Activated naive CD4-positive, alpha-beta T cell treated with anti-CD3 and anti-CD28 coated beads, Interleukin-2, amount 50 U/mL, for 72 hours (primary cell): ENCODE data around the gene SPATS2L. TPM values are rescaled to one million over a fixed set of nuclear protein-coding genes. Genes with fewer than 3 reads are reported as not detected.
A peak's percentile ranks its signal among the peaks of the same experiment; 100 is the strongest.

Experiments used
- ATAC-seq, 2 donors: fragments of 150-1000 bp; cut with Tn5 transposase; 2 replicates each; pipeline ENCODE4 v1.10.0; 2021; ENCODE audit warnings: mild to moderate bottlenecking in 2 of 2, moderate library complexity in 2 of 2
- DNase-seq, 2 donors: peaks; one replicate each; pipeline ENCODE4 v3.0.0; 2021 to 2022; ENCODE audit warnings: low spot score in 2 of 2
- H3K27ac Mint-ChIP-seq, 2 donors: one replicate each; pipeline ENCODE4 v1.8.0; 2022; ENCODE audit warnings: mild to moderate bottlenecking in 2 of 2, mixed read lengths in 2 of 2
- H3K36me3 Mint-ChIP-seq, 2 donors: one replicate each; pipeline ENCODE4 v1.8.0; 2022; ENCODE audit warnings: mixed read lengths in 2 of 2
- H3K9me3 Mint-ChIP-seq, 2 donors: one replicate each; pipeline ENCODE4 v1.8.0; 2022; ENCODE audit warnings: mixed read lengths in 2 of 2
- total RNA-seq, 2 donors: library from RNA; stranded (reverse); gene quantifications; one replicate each; pipeline ENCODE4 v1.2.3, GENCODE V29; 2022

SPATS2L gene
- total RNA-seq, 2 donors from 2014 or later, result 3.9 to 27.7 TPM

GRCh38 chr2:200399046-200399445 lies 92.6 kb downstream of the SPATS2L start:
- Mint-ChIP-seq H3K36me3 (peaks cover 0 to 11% of the 10 kb centered on the region in 2 donors), H3K9me3 (peaks cover 0 to 9% of the 10 kb centered on the region in 2 donors), H3K27ac (no peak overlapping the region)
- ATAC-seq, result peak; percentile 45 to 96
- no peak for DNase-seq

DNA sequence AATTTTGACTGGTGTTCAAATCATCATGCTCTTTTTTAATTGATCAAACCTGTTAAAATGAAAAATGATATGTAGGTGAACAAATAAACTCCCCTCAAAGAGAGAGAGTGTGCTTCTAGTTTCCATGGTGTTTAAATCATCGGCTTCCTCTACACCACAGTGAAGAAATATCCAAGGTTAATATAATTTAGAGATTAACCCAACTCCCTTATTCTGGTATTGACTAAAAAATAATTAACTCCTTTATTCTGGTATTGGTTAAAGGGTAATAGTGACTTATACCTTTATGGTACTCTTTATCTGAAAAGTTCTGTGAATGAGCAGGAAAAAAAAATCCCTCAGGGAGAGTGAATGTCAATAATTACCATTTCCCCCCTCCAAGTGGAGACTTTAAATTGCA lies 93.1 kb downstream of the SPATS2L start:
- DNase-seq (no peak), ATAC-seq (no peak)
- Mint-ChIP-seq H3K9me3 (peaks cover 0 to 12% of the 10 kb centered on the region in 2 donors), H3K27ac (no peak overlapping the region), H3K36me3 (peaks cover 0 to 17% of the 10 kb centered on the region in 2 donors)

GRCh38 chr2:200403814-200404213 lies 97.3 kb downstream of the SPATS2L start:
- DNase-seq (no peak), ATAC-seq (no peak)
- H3K27ac Mint-ChIP-seq, result no peak overlapping the region
- H3K9me3 Mint-ChIP-seq, result peaks cover 0 to 16% of the 10 kb centered on the region in 2 donors
- H3K36me3 Mint-ChIP-seq, result peaks cover 0 to 25% of the 10 kb centered on the region in 2 donors

DNA sequence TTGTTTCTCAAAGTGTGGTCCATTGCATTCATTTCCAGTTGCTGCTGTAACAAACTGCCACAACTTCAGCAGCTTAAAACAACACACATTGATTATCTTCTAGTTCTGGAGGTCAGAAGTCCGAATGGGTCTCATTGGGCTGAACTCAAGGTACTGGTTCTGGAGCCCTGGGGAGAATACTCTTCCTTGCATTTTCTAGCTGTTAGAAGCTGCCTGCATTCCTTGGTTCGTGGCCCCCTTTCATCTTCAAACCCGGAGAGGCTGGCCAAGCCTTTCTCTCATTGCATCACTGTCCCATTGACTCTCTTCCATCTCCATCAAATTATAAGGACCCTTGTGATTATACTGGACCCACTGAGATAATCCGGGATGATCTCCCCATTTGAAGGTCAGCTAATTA lies 98.1 kb downstream of the SPATS2L start:
- no peak for DNase-seq
- H3K36me3 Mint-ChIP-seq, result peaks cover 0 to 25% of the 10 kb centered on the region in 2 donors
- ATAC-seq, result no peak
- peaks cover 0 to 16% of the 10 kb centered on the region in 2 donors for H3K9me3 Mint-ChIP-seq
- H3K27ac Mint-ChIP-seq, result no peak overlapping the region

DNA sequence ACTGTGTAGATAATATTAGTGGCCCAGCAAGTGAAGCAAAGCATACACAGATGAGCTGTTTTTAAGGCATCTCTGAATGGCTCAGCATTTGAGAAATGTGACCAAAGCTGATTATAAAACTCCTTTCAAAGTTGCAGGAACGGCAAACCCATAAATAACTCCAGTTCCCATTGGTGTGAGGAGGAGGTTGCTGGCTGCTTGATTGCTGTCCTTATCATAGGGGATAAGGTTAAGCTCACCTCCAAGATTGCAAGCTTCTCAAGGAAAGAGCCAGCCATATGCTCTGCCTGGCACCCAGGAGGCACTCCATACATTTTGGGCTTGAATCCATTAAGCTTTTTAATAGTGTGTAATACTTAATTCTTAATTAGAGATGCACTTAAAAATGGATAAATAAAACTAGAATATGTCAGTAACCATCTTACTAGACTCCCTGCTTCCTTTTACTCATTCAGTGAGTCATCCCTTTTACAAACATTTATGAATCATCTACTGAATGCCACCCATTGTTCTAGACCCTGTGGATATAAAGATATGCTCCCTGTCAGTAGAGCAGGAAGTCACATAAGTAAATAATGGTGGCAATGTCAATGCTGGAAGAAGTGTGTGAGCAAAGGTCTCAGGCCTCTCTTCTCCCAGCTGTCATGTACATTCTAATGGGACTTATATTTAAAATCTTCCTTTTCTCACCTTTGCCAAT lies 99.3 kb downstream of the SPATS2L start:
- DNase-seq, result no peak
- ATAC-seq, result peak; percentile 91 to 99
- peaks cover 0 to 25% of the 10 kb centered on the region in 2 donors for H3K36me3 Mint-ChIP-seq
- peaks cover 0 to 16% of the 10 kb centered on the region in 2 donors for H3K9me3 Mint-ChIP-seq
- H3K27ac Mint-ChIP-seq, result peak overlapping the region in 1 of 2 donors; percentile 73

DNA sequence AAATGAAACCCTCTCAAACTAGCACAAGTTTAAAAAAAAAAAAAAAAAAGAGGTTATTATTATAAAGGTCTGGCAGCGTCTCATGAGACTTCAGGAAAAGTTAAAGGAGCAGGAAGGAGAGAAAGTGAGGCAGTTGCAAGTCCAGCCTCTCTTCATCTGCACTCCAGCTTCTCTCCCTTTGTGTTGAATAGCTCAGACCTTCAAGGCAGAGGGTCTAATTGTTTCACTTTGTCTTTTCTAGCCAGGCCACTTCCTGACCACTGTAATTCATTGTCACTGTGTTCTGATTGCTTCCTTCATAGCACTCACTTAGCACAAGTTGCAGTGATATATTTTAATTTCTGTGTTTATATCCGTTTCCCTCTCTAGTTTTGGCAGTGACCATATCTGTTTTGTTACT lies 99.9 kb downstream of the SPATS2L start:
- H3K27ac Mint-ChIP-seq, result peak overlapping the region in 1 of 2 donors; percentile 73
- H3K36me3 Mint-ChIP-seq, result peaks cover 0 to 25% of the 10 kb centered on the region in 2 donors
- peaks cover 0 to 16% of the 10 kb centered on the region in 2 donors for H3K9me3 Mint-ChIP-seq
- no peak for ATAC-seq
- no peak for DNase-seq

GRCh38 chr2:200408428-200409316 lies 102.2 kb downstream of the SPATS2L start:
- ATAC-seq (peak; percentile 37 to 61), DNase-seq (no peak)
- Mint-ChIP-seq H3K27ac (peak overlapping the region in 1 of 2 donors; percentile 75), H3K9me3 (peaks cover 0 to 9% of the 10 kb centered on the region in 2 donors), H3K36me3 (peaks cover 0 to 18% of the 10 kb centered on the region in 2 donors)

- Mint-ChIP-seq H3K36me3 (no peaks in the 10 kb centered on the region), H3K27ac (no peak overlapping the region), H3K9me3 (peaks cover 0 to 3% of the 10 kb centered on the region in 2 donors)
- no peak for ATAC-seq
- DNase-seq, result no peak
These were observed 105.3 kb downstream of the SPATS2L start for GRCh38 chr2:200411831-200412230.

GRCh38 chr2:200414367-200414766 lies 107.9 kb downstream of the SPATS2L start:
- no peak overlapping the region for H3K27ac Mint-ChIP-seq
- H3K9me3 Mint-ChIP-seq, result no peaks in the 10 kb centered on the region
- no peak for ATAC-seq
- DNase-seq, result no peak
- H3K36me3 Mint-ChIP-seq, result peaks cover 0 to 3% of the 10 kb centered on the region in 2 donors

DNA sequence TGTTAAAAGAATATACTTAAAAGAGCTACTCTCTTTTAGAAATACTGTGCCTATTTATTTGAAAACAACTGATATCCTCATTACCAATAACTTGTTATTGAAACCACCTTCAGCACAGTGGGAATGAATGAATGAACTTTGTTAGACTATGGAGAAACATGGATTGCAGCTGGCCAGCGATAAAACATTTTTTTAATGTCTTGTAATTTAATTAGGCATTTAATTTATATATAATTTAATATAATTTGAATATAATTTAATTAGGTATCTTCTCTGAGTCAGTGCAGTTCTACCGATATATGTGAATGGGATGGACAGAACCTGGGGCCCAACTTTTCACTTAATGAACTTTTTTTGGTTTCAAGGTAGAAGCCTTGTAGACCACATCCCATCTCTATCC lies 109.0 kb downstream of the SPATS2L start:
- Mint-ChIP-seq H3K9me3 (no peaks in the 10 kb centered on the region), H3K27ac (no peak overlapping the region), H3K36me3 (peaks cover 0 to 6% of the 10 kb centered on the region in 2 donors)
- ATAC-seq (no peak), DNase-seq (no peak)

DNA sequence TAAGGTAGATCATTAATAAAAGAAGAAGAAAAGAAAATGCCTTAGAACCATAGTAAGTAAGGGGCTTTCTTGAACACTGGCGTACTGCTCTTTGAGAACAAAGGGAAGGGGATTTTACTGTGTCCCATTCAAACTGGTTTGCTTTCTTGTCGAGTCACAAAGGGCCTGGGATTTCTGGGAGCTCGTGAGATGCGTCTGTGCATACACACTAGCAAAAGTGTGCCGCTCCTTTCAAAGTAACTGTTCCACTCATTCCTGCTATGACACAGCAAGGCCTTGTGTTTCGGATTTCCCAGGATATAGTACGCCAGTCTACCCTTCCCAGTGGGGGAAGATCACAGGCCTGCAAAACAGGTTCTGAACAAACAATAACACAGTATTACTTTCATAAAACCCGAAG lies 110.4 kb downstream of the SPATS2L start:
- no peak for DNase-seq
- Mint-ChIP-seq H3K36me3 (peaks cover 0 to 13% of the 10 kb centered on the region in 2 donors), H3K9me3 (no peaks in the 10 kb centered on the region), H3K27ac (no peak overlapping the region)
- no peak for ATAC-seq

- ATAC-seq (no peak), DNase-seq (no peak)
- no peak overlapping the region for H3K27ac Mint-ChIP-seq
- H3K9me3 Mint-ChIP-seq, result no peaks in the 10 kb centered on the region
- H3K36me3 Mint-ChIP-seq, result peaks cover 0 to 18% of the 10 kb centered on the region in 2 donors
These were observed 110.9 kb downstream of the SPATS2L start for GRCh38 chr2:200417366-200417765.

- DNase-seq, result no peak
- ATAC-seq, result no peak
- Mint-ChIP-seq H3K27ac (no peak overlapping the region), H3K9me3 (no peaks in the 10 kb centered on the region), H3K36me3 (peaks cover 0 to 18% of the 10 kb centered on the region in 2 donors)
These were observed 111.9 kb downstream of the SPATS2L start for GRCh38 chr2:200418399-200418798.

- peaks cover 0 to 18% of the 10 kb centered on the region in 2 donors for H3K36me3 Mint-ChIP-seq
- no peak overlapping the region for H3K27ac Mint-ChIP-seq
- DNase-seq (no peak), ATAC-seq (no peak)
- no peaks in the 10 kb centered on the region for H3K9me3 Mint-ChIP-seq
These were observed 112.8 kb downstream of the SPATS2L start for GRCh38 chr2:200419325-200419724.

- DNase-seq (no peak), ATAC-seq (peak in 1 of 2 donors; percentile 74)
- Mint-ChIP-seq H3K9me3 (no peaks in the 10 kb centered on the region), H3K36me3 (peaks cover 0 to 18% of the 10 kb centered on the region in 2 donors), H3K27ac (no peak overlapping the region)
These were observed 114.8 kb downstream of the SPATS2L start for GRCh38 chr2:200421270-200421669.

DNA sequence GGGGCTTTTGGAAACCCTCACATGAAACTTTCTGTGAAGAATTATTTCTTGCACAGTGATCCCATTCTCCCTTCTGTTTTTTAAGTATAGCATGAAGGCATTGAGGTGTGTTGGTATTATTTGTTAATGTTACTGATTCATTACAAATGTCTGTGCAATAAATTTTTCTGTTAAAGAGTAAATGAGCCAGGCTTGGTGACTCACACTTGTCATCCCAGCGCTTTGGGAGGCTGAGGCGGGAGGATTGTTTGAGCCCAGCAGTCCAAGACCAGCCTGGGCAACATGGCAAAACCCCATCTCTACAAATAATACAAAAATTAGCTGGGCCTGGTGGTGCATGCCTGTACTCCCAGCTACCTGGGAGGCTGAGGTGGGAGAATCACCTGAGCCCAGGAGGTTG lies 115.6 kb downstream of the SPATS2L start:
- no peaks in the 10 kb centered on the region for H3K9me3 Mint-ChIP-seq
- no peak for ATAC-seq
- no peak overlapping the region for H3K27ac Mint-ChIP-seq
- DNase-seq, result no peak
- H3K36me3 Mint-ChIP-seq, result peaks cover 0 to 18% of the 10 kb centered on the region in 2 donors

DNA sequence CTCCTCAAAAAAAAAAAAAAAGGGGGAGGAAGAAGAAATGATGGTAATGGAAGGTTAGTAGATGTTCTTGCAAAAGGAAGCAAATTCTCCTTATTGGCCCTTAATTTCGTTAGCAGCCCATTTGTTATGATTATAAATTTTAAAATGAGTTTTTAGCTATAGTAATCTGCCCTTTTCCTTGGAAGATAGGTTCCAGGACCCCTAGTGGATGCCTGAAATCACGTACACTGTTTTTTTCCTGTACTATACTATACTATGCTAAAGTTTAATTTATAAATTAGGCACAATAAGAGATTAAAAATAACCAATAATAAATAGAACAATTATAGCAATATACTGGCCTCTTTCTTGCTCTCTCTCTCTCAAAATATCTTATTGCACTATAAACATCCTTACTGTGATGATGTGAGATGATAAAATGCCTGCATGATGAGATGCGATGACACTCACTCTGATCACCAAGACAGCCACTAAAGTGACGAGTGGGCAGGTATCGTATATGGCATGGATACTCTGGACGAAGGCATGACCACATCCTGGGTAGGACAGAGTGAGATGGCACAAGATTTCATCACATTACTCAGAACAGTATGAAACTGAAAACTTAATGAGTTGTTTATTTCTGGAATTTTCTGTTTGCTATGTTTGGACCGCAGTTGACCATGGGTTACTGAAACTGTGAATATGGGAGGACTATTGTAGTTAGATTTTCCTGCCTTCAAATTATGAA lies 116.2 kb downstream of the SPATS2L start:
- Mint-ChIP-seq H3K36me3 (peaks cover 0 to 18% of the 10 kb centered on the region in 2 donors), H3K9me3 (no peaks in the 10 kb centered on the region), H3K27ac (no peak overlapping the region)
- ATAC-seq (no peak), DNase-seq (no peak)
